Caco-2 (cell line): ENCODE measurements around the gene TMA7B. TPM values are rescaled to one million over a fixed set of nuclear protein-coding genes. Genes with fewer than 3 reads are reported as not detected.

ENCODE experiments used
- BruUV-seq: library from RNA; stranded (reverse); fragments of 400-500 nt; replicated peaks from 2 replicates; lab custom pipeline; 2021; lab: Mats Ljungman, UMichigan
- CTCF ChIA-PET: fragments of 300-600 bp; sonication (Branson Sonifier 250); formaldehyde crosslinking; loops from one replicate; lab custom pipeline; 2022; ENCODE audit warnings: antibody characterized with exemption; lab: Charles Lee
- POLR2A ChIA-PET: fragments of 300-600 bp; sonication (Branson Sonifier 250); formaldehyde crosslinking; loops from one replicate; lab custom pipeline; 2022; ENCODE audit warnings: antibody characterized with exemption; lab: Charles Lee
- DNase-seq, 2 experiments: peaks; one replicate each; pipeline versions ENCODE4 v3.0.0 to v3.0.0-alpha.2; 2020 to 2022
- H3K27me3 ChIP-seq: replicated peaks from 2 replicates; pipeline ENCODE4 v1.6.0; 2011; ENCODE audit warnings: low read length; ENCODE audit not compliant: control insufficient read depth, insufficient read depth
- H3K36me3 ChIP-seq: 2 replicates; pipeline ENCODE4 v1.5.1; 2011; ENCODE audit warnings: low read length; ENCODE audit not compliant: control insufficient read depth, insufficient read depth
- H3K4me1 ChIP-seq: fragments of 250-450 bp; sonication (Bioruptor Pico); 2 replicates; pipeline ENCODE4 v1.5.1; 2020; ENCODE audit warnings: mild to moderate bottlenecking
- H3K4me3 ChIP-seq: 2 replicates; pipeline ENCODE4 v1.5.1; 2011; ENCODE audit warnings: low read depth, mild to moderate bottlenecking, control low read depth, low read length
- H3K9me3 ChIP-seq: fragments of 250-450 bp; sonication (Bioruptor Pico); 2 replicates; pipeline ENCODE4 v1.5.1; 2020; ENCODE audit warnings: mild to moderate bottlenecking, moderate library complexity
- H3K27ac Mint-ChIP-seq: one replicate; pipeline ENCODE4 v1.8.0; 2022; ENCODE audit warnings: mixed read lengths; ENCODE audit not compliant: unreplicated experiment
- H3K27me3 Mint-ChIP-seq: one replicate; pipeline ENCODE4 v1.8.0; 2022; ENCODE audit warnings: mixed read lengths; ENCODE audit not compliant: insufficient read depth, unreplicated experiment
- H3K36me3 Mint-ChIP-seq: one replicate; pipeline ENCODE4 v1.8.0; 2022; ENCODE audit warnings: mild to moderate bottlenecking, mixed read lengths; ENCODE audit not compliant: insufficient read depth, unreplicated experiment
- H3K4me1 Mint-ChIP-seq: one replicate; pipeline ENCODE4 v1.8.0; 2022; ENCODE audit warnings: low read depth, mixed read lengths; ENCODE audit not compliant: unreplicated experiment
- H3K4me3 Mint-ChIP-seq: one replicate; pipeline ENCODE4 v1.8.0; 2022; ENCODE audit warnings: mild to moderate bottlenecking, moderate library complexity, mixed read lengths; ENCODE audit not compliant: unreplicated experiment
- H3K9me3 Mint-ChIP-seq: one replicate; pipeline ENCODE4 v1.8.0; 2022; ENCODE audit warnings: mixed read lengths; ENCODE audit not compliant: unreplicated experiment
- intact Hi-C: fragments of 100-400 bp; cut with micrococcal nuclease; formaldehyde crosslinking; loops from one replicate; pipeline ENCODE4 v1.10.0; 2022; ENCODE audit not compliant: unreplicated experiment
- total RNA-seq: library from RNA; stranded (reverse); gene quantifications from 2 replicates; pipeline ENCODE4 v1.2.3, GENCODE V29; 2022
- TF ChIP-seq, protein P1 (sequence below), 2 experiments: fragments of 200-600 bp in 1 of 2; IDR thresholded peaks; 1 replicate in 1 of 2; 2 replicates in 1 of 2; pipeline versions ENCODE4 v1.5.1 to v1.8.0; 2011 to 2022; ENCODE audit warnings: antibody characterized with exemption in 1 of 2, control low read depth in 1 of 2, inconsistent platforms in 1 of 2, low read depth in 1 of 2, low read length in 1 of 2, mild to moderate bottlenecking in 1 of 2, moderate library complexity in 1 of 2; ENCODE audit not compliant: insufficient read depth in 1 of 2, severe bottlenecking in 1 of 2, unreplicated experiment in 1 of 2

TMA7B gene
- total RNA-seq, 1 experiment from 2014 or later = not detected

DNA sequence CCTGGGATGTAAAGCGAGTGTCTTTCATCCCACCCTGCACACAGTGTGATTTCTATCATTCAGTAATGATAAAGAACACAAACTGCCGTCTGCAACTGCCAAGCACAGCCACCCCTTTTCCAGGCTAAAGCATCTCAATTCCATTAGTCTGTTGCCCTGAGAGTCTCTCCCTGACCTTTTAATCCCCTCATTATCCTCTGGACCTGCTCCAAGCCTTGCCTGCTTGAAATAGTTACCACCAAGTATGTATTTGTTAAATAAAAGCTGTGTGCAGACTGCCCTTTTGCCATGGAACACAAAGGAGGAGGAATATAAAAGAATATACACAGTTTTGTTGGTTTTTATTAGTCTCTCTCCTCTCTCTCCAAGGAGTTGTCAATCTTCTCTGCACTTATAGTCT is 46.3 kb upstream of the TMA7B start:
- no peak for DNase-seq
- no TSS peak for BruUV-seq
- ChIA-PET CTCF (no interaction called here), POLR2A (no interaction called here)
- intact Hi-C loops = no loop called here
- Histone ChIP-seq H3K36me3 (no peaks in the 10 kb centered on the region), H3K4me1 (no peaks in the 10 kb centered on the region), H3K27me3 (no peaks in the 10 kb centered on the region; the same call in 1 of the 2 replicates), H3K4me3 (no peak overlapping the region), H3K9me3 (no peaks in the 10 kb centered on the region)
- Mint-ChIP-seq H3K36me3 (no peaks in the 10 kb centered on the region), H3K9me3 (no peaks in the 10 kb centered on the region), H3K27me3 (peaks cover 21% of the 10 kb centered on the region), H3K4me1 (no peaks in the 10 kb centered on the region), H3K27ac (no peak overlapping the region), H3K4me3 (no peak overlapping the region)
- TF ChIP-seq, protein P1, sequence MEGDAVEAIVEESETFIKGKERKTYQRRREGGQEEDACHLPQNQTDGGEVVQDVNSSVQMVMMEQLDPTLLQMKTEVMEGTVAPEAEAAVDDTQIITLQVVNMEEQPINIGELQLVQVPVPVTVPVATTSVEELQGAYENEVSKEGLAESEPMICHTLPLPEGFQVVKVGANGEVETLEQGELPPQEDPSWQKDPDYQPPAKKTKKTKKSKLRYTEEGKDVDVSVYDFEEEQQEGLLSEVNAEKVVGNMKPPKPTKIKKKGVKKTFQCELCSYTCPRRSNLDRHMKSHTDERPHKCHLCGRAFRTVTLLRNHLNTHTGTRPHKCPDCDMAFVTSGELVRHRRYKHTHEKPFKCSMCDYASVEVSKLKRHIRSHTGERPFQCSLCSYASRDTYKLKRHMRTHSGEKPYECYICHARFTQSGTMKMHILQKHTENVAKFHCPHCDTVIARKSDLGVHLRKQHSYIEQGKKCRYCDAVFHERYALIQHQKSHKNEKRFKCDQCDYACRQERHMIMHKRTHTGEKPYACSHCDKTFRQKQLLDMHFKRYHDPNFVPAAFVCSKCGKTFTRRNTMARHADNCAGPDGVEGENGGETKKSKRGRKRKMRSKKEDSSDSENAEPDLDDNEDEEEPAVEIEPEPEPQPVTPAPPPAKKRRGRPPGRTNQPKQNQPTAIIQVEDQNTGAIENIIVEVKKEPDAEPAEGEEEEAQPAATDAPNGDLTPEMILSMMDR (IDR thresholded peaks at IDR 0.05; ENCODE audit: insufficient read depth in 1 of 2, low read depth in 1 of 2, low read length in 1 of 2, severe bottlenecking in 1 of 2, unreplicated experiment in 1 of 2) = no peak

DNA sequence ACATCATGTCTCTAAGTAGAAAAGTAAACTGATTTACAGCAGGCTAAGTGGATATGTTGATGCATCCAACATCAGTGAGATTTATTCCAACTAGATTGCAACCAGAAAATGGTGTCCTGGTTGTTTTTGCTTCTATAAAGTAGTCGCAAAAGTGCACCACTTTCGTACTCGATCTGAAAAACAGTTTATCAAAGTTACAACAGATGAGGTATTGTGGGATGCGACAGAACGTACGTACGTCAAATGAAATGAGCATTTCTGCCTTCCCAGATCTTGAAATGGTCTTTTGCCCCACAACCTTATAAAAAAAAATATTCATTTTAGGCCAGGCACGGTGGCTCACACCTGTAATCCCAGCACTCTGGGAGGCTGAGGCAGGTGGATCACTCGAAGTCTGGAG is 45.6 kb upstream of the TMA7B start:
- no peaks in the 10 kb centered on the region for H3K36me3 ChIP-seq
- DNase-seq = no peak
- intact Hi-C loops = no loop called here
- H3K9me3 ChIP-seq = no peaks in the 10 kb centered on the region
- Mint-ChIP-seq H3K9me3 (no peaks in the 10 kb centered on the region), H3K4me1 (no peaks in the 10 kb centered on the region), H3K27ac (no peak overlapping the region), H3K27me3 (peaks cover 19% of the 10 kb centered on the region), H3K4me3 (no peak overlapping the region), H3K36me3 (no peaks in the 10 kb centered on the region)
- no TSS peak for BruUV-seq
- TF ChIP-seq, protein P1 (IDR thresholded peaks at IDR 0.05; ENCODE audit: insufficient read depth in 1 of 2, low read depth in 1 of 2, low read length in 1 of 2, severe bottlenecking in 1 of 2, unreplicated experiment in 1 of 2) = no peak
- no peaks in the 10 kb centered on the region; the same call in 1 of the 2 replicates for H3K27me3 ChIP-seq
- no peaks in the 10 kb centered on the region for H3K4me1 ChIP-seq
- H3K4me3 ChIP-seq = no peak overlapping the region
- CTCF ChIA-PET = no interaction called here
- POLR2A ChIA-PET = no interaction called here

- TF ChIP-seq, protein P1 (IDR thresholded peaks at IDR 0.05; ENCODE audit: insufficient read depth in 1 of 2, low read depth in 1 of 2, low read length in 1 of 2, severe bottlenecking in 1 of 2, unreplicated experiment in 1 of 2) = no peak
- no peaks in the 10 kb centered on the region; the same call in 1 of the 2 replicates for H3K27me3 ChIP-seq
- DNase-seq = no peak
- BruUV-seq = no TSS peak
- Mint-ChIP-seq H3K9me3 (no peaks in the 10 kb centered on the region), H3K4me1 (no peaks in the 10 kb centered on the region), H3K4me3 (no peak overlapping the region), H3K27me3 (peaks cover 14% of the 10 kb centered on the region), H3K36me3 (no peaks in the 10 kb centered on the region), H3K27ac (no peak overlapping the region)
- intact Hi-C loops = no loop called here
- H3K9me3 ChIP-seq = no peaks in the 10 kb centered on the region
- ChIA-PET CTCF (no interaction called here), POLR2A (no interaction called here)
- no peak overlapping the region for H3K4me3 ChIP-seq
- H3K36me3 ChIP-seq = no peaks in the 10 kb centered on the region
- H3K4me1 ChIP-seq = no peaks in the 10 kb centered on the region
These were observed 44.9 kb upstream of the TMA7B start for GRCh38 chr22:39915295-39915726.
